ENCODE measurements around the gene ATG3.

Gene ATG3

GRCh38 chr3:112484352-112484751 is 77.4 kb downstream of the ATG3 start:
- no peak overlapping the region for H3K27ac ChIP-seq
- TF ChIP-seq CTCF (IDR thresholded peaks at IDR 0.05) (no peak), ZFX (IDR thresholded peaks at IDR 0.05; ENCODE audit: borderline replicate concordance) (no peak)

- no peak overlapping the region for H3K27ac ChIP-seq
- TF ChIP-seq ZFX (IDR thresholded peaks at IDR 0.05; ENCODE audit: borderline replicate concordance) (no peak), CTCF (IDR thresholded peaks at IDR 0.05) (no peak)
Measured at GRCh38 chr3:112482675-112483074, 79.1 kb downstream of the ATG3 start.
